ENCODE data around the gene SUN1.

SUN1 gene

GRCh38 chr7:896346-897075 is 64.2 kb downstream of the SUN1 start:
- DNase-seq (ENCODE audit: low read depth): no peak
- H3K4me3 ChIP-seq (ENCODE audit: low read depth, low read length): no peak overlapping the region
- TF ChIP-seq, protein P1, sequence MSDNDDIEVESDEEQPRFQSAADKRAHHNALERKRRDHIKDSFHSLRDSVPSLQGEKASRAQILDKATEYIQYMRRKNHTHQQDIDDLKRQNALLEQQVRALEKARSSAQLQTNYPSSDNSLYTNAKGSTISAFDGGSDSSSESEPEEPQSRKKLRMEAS (IDR thresholded peaks at IDR 0.05; ENCODE audit: low read depth, low read length): no peak
- TF ChIP-seq, protein P2, sequence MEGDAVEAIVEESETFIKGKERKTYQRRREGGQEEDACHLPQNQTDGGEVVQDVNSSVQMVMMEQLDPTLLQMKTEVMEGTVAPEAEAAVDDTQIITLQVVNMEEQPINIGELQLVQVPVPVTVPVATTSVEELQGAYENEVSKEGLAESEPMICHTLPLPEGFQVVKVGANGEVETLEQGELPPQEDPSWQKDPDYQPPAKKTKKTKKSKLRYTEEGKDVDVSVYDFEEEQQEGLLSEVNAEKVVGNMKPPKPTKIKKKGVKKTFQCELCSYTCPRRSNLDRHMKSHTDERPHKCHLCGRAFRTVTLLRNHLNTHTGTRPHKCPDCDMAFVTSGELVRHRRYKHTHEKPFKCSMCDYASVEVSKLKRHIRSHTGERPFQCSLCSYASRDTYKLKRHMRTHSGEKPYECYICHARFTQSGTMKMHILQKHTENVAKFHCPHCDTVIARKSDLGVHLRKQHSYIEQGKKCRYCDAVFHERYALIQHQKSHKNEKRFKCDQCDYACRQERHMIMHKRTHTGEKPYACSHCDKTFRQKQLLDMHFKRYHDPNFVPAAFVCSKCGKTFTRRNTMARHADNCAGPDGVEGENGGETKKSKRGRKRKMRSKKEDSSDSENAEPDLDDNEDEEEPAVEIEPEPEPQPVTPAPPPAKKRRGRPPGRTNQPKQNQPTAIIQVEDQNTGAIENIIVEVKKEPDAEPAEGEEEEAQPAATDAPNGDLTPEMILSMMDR (IDR thresholded peaks at IDR 0.05; ENCODE audit: low read depth, low read length): no peak
- TF ChIP-seq MYC (IDR thresholded peaks at IDR 0.05; ENCODE audit: low read depth, low read length) (no peak), POLR2A (IDR thresholded peaks at IDR 0.05; ENCODE audit: extremely low read depth, insufficient read length) (no peak)

GRCh38 chr7:897086-897485 is 64.8 kb downstream of the SUN1 start:
- DNase-seq (ENCODE audit: low read depth): no peak
- TF ChIP-seq, protein P2 (IDR thresholded peaks at IDR 0.05; ENCODE audit: low read depth, low read length): no peak
- no peak for TF ChIP-seq MYC (IDR thresholded peaks at IDR 0.05; ENCODE audit: low read depth, low read length)
- no peak for TF ChIP-seq POLR2A (IDR thresholded peaks at IDR 0.05; ENCODE audit: extremely low read depth, insufficient read length)
- TF ChIP-seq, protein P1 (IDR thresholded peaks at IDR 0.05; ENCODE audit: low read depth, low read length): no peak

GRCh38 chr7:897771-898376 is 65.6 kb downstream of the SUN1 start:
- no peak for DNase-seq (ENCODE audit: low read depth)
- TF ChIP-seq MYC (IDR thresholded peaks at IDR 0.05; ENCODE audit: low read depth, low read length): no peak
- TF ChIP-seq, protein P1 (IDR thresholded peaks at IDR 0.05; ENCODE audit: low read depth, low read length): no peak
- TF ChIP-seq, protein P2 (IDR thresholded peaks at IDR 0.05; ENCODE audit: low read depth, low read length): no peak
- no peak for TF ChIP-seq POLR2A (IDR thresholded peaks at IDR 0.05; ENCODE audit: extremely low read depth, insufficient read length)
- H3K4me3 ChIP-seq (ENCODE audit: low read depth, low read length): no peak overlapping the region

More at GRCh38 chr7:897086-897485, 64.8 kb downstream of the SUN1 start:
- no peak overlapping the region for H3K4me3 ChIP-seq (ENCODE audit: low read depth, low read length)

- H3K4me3 ChIP-seq (ENCODE audit: low read depth, low read length): no peak overlapping the region
- no peak for TF ChIP-seq POLR2A (IDR thresholded peaks at IDR 0.05; ENCODE audit: extremely low read depth, insufficient read length)
- TF ChIP-seq, protein P2 (IDR thresholded peaks at IDR 0.05; ENCODE audit: low read depth, low read length): no peak
- no peak for TF ChIP-seq MYC (IDR thresholded peaks at IDR 0.05; ENCODE audit: low read depth, low read length)
- TF ChIP-seq, protein P1 (IDR thresholded peaks at IDR 0.05; ENCODE audit: low read depth, low read length): no peak
- no peak for DNase-seq (ENCODE audit: low read depth)
These were observed 66.2 kb downstream of the SUN1 start for GRCh38 chr7:898460-898854.

- no peak for TF ChIP-seq POLR2A (IDR thresholded peaks at IDR 0.05; ENCODE audit: extremely low read depth, insufficient read length)
- TF ChIP-seq, protein P2 (IDR thresholded peaks at IDR 0.05; ENCODE audit: low read depth, low read length): no peak
- TF ChIP-seq, protein P1 (IDR thresholded peaks at IDR 0.05; ENCODE audit: low read depth, low read length): no peak
- no peak for TF ChIP-seq MYC (IDR thresholded peaks at IDR 0.05; ENCODE audit: low read depth, low read length)
- DNase-seq (ENCODE audit: low read depth): no peak
- no peak overlapping the region for H3K4me3 ChIP-seq (ENCODE audit: low read depth, low read length)
These were observed 66.8 kb downstream of the SUN1 start for GRCh38 chr7:898855-899681.

Measured in NB4 (cell line).